Subcutaneous adipose tissue (tissue), 4 donors: ENCODE results near the gene KRTAP4-5. TPM values are rescaled to one million over a fixed set of nuclear protein-coding genes. Genes with fewer than 3 reads are reported as not detected.

Experiments
- CTCF ChIP-seq: fragments of 450-650 bp; IDR thresholded peaks from one replicate; pipeline ENCODE4 v1.5.1; 2016; ENCODE audit warnings: low read depth, mild to moderate bottlenecking, control low read depth, antibody characterized with exemption, moderate library complexity
- total RNA-seq, 4 donors: library from RNA; depleted of rRNA; stranded (reverse); fragments of >200 nt; gene quantifications; one replicate each; pipeline ENCODE4 v1.1.0, GENCODE V29; 2016

Gene KRTAP4-5
- total RNA-seq, 4 donors from 2014 or later, result not detected

DNA sequence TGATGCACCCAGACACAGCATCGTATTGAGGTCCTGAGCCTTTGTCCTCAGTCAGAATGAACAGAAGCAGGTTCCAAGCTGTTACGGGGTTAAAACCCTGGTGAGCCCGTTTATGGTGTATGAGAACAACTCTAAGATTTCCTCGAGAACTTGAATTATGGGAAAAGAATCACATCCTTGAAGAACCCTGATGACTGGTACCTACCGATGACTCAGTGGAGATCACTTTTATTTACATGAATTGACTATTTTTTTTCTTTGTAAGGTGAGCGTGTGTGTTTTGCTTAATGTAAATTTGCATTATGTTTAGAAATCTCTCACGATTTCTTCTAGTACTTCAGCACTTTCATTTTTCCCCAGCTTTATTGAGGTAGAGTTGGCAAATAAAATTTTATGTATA is 14.2 kb upstream of the KRTAP4-5 start:
- no peak for TF ChIP-seq CTCF

- TF ChIP-seq CTCF, result no peak
These were observed 11.0 kb upstream of the KRTAP4-5 start, which contains the start of gene KRTAP4-4 for GRCh38 chr17:41160648-41161047. TSS of gene KRTAP4-4 (minus strand) at chr17:41160748. CDS start at chr17:41160691, 57 bp downstream.

DNA sequence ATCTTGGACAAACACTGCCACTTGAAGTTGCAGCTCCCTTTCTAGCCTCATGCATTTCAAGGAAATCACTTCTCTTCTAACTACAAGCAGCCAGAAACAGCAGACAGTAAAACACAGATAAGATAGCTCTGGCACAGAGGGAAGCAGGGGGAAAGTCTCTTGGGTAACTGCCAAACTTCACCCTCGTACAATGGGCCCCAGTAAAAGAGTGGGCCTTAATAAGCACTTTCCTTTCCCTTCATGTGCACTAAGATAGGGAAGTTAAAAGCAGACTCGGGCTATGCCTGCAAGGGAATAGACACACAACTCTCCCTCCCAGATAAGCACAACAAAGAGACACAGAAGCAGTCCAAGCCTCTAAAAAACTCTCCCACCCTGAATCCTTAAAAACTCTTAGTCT is 4.2 kb upstream of the KRTAP4-5 start:
- TF ChIP-seq CTCF, result no peak

- TF ChIP-seq CTCF, result no peak
These were observed 1.9 kb upstream of the KRTAP4-5 start for GRCh38 chr17:41151525-41151924.

DNA sequence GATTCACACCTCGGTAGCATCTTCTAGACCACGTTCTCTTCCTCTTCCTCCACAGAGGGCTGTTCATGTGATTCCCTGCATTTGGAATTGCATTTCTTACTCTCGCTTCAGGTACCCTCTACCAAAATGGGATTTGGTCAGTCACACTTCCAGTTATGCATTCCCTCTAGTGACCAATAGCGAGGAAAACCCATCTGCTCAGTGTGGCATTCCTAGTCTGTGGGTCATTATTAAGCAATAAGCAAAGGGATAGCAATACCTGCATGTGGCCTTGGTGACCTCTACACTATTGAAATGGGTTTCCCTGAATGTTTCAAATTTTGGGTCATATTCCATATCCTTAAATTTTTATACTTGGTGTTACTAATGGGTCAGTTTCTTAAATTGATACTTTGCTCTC is 401 bp upstream of the KRTAP4-5 start:
- TF ChIP-seq CTCF, result no peak

DNA sequence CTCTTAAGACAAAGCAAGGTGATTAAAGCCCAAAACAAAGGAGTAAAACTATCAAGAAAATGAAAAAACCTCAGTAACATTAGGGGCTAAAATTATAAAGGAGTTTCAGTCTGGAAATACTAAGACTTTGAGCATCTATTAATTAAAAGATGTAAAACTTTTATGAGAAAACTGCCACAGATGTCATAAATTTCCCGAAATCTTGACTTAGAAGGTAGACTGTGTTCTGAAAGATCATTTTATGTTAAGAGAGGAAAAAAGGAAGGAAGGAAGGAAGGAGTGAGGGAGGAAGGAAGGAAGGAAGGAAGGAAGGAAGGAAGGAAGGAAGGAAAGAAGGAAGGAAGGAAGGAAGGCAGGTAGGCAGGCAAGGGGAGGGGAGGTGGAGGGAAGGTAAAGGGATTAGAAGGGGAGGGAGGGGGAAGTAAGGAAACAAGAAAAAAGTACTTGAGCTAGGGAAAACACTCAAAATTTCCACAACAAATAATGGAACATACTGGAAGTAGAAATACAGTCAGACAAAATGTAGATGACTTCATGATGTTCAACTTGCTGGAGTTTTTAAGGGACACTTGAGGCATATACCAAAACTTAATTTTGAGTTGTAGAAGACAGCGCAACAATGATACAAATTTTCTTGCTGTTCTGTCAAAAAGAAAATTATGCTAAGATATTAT is 2.0 kb downstream of the KRTAP4-5 start:
- no peak for TF ChIP-seq CTCF

DNA sequence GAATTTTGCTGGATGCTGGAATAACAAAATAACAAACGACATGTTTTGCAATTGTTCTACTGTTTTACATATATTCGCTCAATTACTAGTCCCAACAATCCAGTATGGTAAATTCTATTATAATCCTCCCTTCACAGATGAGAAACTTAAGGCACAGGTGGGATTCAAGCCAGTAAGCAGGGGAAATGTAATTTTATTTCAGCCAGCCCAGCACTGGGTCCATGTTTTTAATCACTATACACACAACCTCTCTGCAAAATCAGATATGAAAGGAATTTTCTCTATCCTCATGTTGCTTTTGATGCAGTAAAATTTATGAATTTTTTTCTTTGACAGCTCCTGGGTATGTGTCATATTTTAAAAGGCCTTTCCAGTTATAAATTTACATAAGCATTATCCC is 4.4 kb downstream of the KRTAP4-5 start:
- TF ChIP-seq CTCF, result no peak
